ENCODE results near the gene FMO2. TPM values are rescaled to one million over a fixed set of nuclear protein-coding genes. Genes with fewer than 3 reads are reported as not detected.

Gene FMO2, protein sequence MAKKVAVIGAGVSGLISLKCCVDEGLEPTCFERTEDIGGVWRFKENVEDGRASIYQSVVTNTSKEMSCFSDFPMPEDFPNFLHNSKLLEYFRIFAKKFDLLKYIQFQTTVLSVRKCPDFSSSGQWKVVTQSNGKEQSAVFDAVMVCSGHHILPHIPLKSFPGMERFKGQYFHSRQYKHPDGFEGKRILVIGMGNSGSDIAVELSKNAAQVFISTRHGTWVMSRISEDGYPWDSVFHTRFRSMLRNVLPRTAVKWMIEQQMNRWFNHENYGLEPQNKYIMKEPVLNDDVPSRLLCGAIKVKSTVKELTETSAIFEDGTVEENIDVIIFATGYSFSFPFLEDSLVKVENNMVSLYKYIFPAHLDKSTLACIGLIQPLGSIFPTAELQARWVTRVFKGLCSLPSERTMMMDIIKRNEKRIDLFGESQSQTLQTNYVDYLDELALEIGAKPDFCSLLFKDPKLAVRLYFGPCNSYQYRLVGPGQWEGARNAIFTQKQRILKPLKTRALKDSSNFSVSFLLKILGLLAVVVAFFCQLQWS
- total RNA-seq (2021; fragmentation: NEBNext Ultra II Directional; extraction: Animal tissue kit (Norgen Biotek cat#: 25700)) (not detected in 2 replicates), polyA plus RNA-seq (2011; rRNA removed) (not detected in 2 replicates), polyA minus RNA-seq (2011; rRNA and poly(A)+ RNA removed) (0.15 TPM in 1 of 2 replicates, not detected in the other)
- not detected for polyA plus RNA-seq (2011; cell fraction: cytosol; rRNA removed)
- not detected for polyA plus RNA-seq (2011; cell fraction: nucleus; rRNA removed)
- polyA plus RNA-seq (2012, experiment 1 of 2) = not detected in 4 replicates
- polyA plus RNA-seq (2012, experiment 2 of 2) = not detected
- polyA plus RNA-seq (2013, experiment 1 of 2) = 0.10 TPM
- polyA plus RNA-seq (2013, experiment 2 of 2) = 0.04 TPM
- polyA minus RNA-seq (2011; cell fraction: cytosol; rRNA and poly(A)+ RNA removed) = not detected
- polyA minus RNA-seq (2011; cell fraction: nucleus; rRNA and poly(A)+ RNA removed) = 0.80 TPM
- long read RNA-seq, experiment 1 = 0 reads
- long read RNA-seq, experiment 2 = 0 reads

GRCh38 chr1:171185091-171185490 lies at the start of gene FMO2:
TSS of gene FMO2 (plus strand) at chr1:171185300. CDS start at chr1:171185714, 414 bp downstream.
- ChIA-PET CTCF (ENCODE audit: partially characterized antibody) (interaction anchor here (1.0 to 3.7 kb wide), 7 partner anchors 9 to 215 kb away, joined by 3 to 25 read pairs (median 7); partner anchors contain the start of gene FMO4), POLR2A (ENCODE audit: partially characterized antibody) (interaction anchor here (1.3 kb wide), 1 partner anchor 10 kb away, joined by 3 read pairs; no protein-coding TSS in a partner anchor)
- Histone ChIP-seq H2BK120ac (replicated peaks; ENCODE audit: low read depth, low read length) (no peak within 1 kb of the TSS), H2BK12ac (ENCODE audit: low read depth, low read length) (no peak within 1 kb of the TSS), H4K5ac (ENCODE audit: insufficient read length, low read depth, low read length) (no peak within 1 kb of the TSS), H2BK5ac (ENCODE audit: low read depth, low read length) (no peak within 1 kb of the TSS), H4K91ac (replicated peaks; ENCODE audit: insufficient read length, low read length) (no peak within 1 kb of the TSS), H3K56ac (replicated peaks; ENCODE audit: insufficient read length, low read depth, low read length) (no peak within 1 kb of the TSS), H3K14ac (ENCODE audit: insufficient read length) (no peak within 1 kb of the TSS), H3K79me2 (ENCODE audit: control insufficient read depth in 1 of 2, insufficient read depth in 2 of 2, low read length in 2 of 2) (no peaks in the 10 kb centered on the region), H3K79me1 (ENCODE audit: low read depth, low read length) (no peaks in the 10 kb centered on the region), H2AFZ (ENCODE audit: low read length) (no peak within 1 kb of the TSS), H3K23ac (ENCODE audit: insufficient read length) (no peak within 1 kb of the TSS), H3K4me1 (replicated peaks in 1 of 4; ENCODE audit: control insufficient read depth in 3 of 4, insufficient read depth in 4 of 4, low read length in 3 of 4) (no peaks in the 10 kb centered on the region; a peak in 1 of 7 replicates), H2BK20ac (ENCODE audit: low read length) (no peak within 1 kb of the TSS), H3K9ac (replicated peaks in 1 of 4; ENCODE audit: extremely low read depth in 1 of 4, low read depth in 3 of 4, low read length in 3 of 4) (no peak within 1 kb of the TSS), H2AK5ac (ENCODE audit: low read depth, low read length) (no peak within 1 kb of the TSS), H3K27ac (ENCODE audit: low read depth, low read length) (no peak within 1 kb of the TSS), H3K9me3 (ENCODE audit: insufficient read depth in 2 of 2, low read depth in 1 of 2, low read length in 1 of 2) (no peaks in the 10 kb centered on the region), H4K20me1 (replicated peaks in 1 of 2; ENCODE audit: control insufficient read depth in 1 of 2, insufficient read depth in 2 of 2, low read length in 2 of 2) (no peaks in the 10 kb centered on the region), H3K36me3 (ENCODE audit: control insufficient read depth in 2 of 4, insufficient read depth in 4 of 4, low read length in 3 of 4) (no peaks in the 10 kb centered on the region), H3K23me2 (ENCODE audit: low read depth, low read length) (no peaks in the 10 kb centered on the region), H3K18ac (ENCODE audit: extremely low read depth, low read length) (no peak within 1 kb of the TSS), H3K4me2 (ENCODE audit: insufficient read depth in 1 of 2, low read depth in 2 of 2, low read length in 2 of 2) (no peak within 1 kb of the TSS), H3K4ac (replicated peaks; ENCODE audit: insufficient read length, low read depth, low read length) (no peak within 1 kb of the TSS), H3K27me3 (replicated peaks in 1 of 4; ENCODE audit: control insufficient read depth in 3 of 4, extremely low read depth in 1 of 4, insufficient read depth in 3 of 4, low read length in 3 of 4) (no peaks in the 10 kb centered on the region), H2BK15ac (ENCODE audit: low read length) (no peak within 1 kb of the TSS), H3K4me3 (ENCODE audit: extremely low read depth in 1 of 4, insufficient read depth in 2 of 4, low read depth in 3 of 4, low read length in 4 of 4) (no peak within 1 kb of the TSS), H4K8ac (ENCODE audit: extremely low read depth, insufficient read depth, low read length) (no peak within 1 kb of the TSS)
- no peak for FAIRE-seq
- no peak for DNase-seq (ENCODE audit: low read depth in 1 of 2, low spot score in 2 of 2)
- WGBS, 2 experiments (ENCODE audit: extremely low coverage in 1 of 2, insufficient coverage in 1 of 2, insufficient read length in 1 of 2, insufficient replicate concordance in 2 of 2, low coverage in 1 of 2, low lambda C conversion rate in 2 of 2, missing lambda C conversion rate in 1 of 2) = 78% methylated on average over 6 of the region's 6 CpGs; no CpG with 5 or more reads in 1 of the 2 experiments
- TF ChIP-seq SP4 (IDR thresholded peaks at IDR 0.05; ENCODE audit: low read length) (no peak), SP2 (IDR thresholded peaks at IDR 0.05; ENCODE audit: low read length) (no peak), CTBP2 (IDR thresholded peaks at IDR 0.05; ENCODE audit: borderline replicate concordance, insufficient read depth, insufficient read length, low read length) (no peak)

All from H1 (cell line).